Body of pancreas (tissue), 4 donors: Measurements from ENCODE around the gene WDR86. TPM values are rescaled to one million over a fixed set of nuclear protein-coding genes. Genes with fewer than 3 reads are reported as not detected.

Source experiments
- ATAC-seq: fragments of 150-250 bp; one replicate; pipeline ENCODE4 v1.9.1; 2016
- DNase-seq, 4 donors: peaks; one replicate each; pipeline ENCODE4 v3.0.0-alpha.2; 2019
- H3K27ac ChIP-seq, 4 donors: fragments of 200-600 bp; sonication (generic); 1 replicate in 3 of 4; 2 replicates in 1 of 4; pipeline versions ENCODE4 v1.5.1 to v1.6.1; 2016 to 2019; ENCODE audit warnings: mild to moderate bottlenecking in 1 of 4, mixed read lengths in 1 of 4, moderate library complexity in 1 of 4
- H3K27me3 ChIP-seq, 2 donors: fragments of 200-600 bp; sonication (generic); one replicate each; pipeline ENCODE4 v1.6.0; 2016; ENCODE audit warnings: mild to moderate bottlenecking in 1 of 2
- H3K36me3 ChIP-seq, 2 donors: fragments of 200-600 bp; sonication (generic); replicated peaks in 1 of 2; 2 replicates each; pipeline ENCODE4 v1.5.1; 2016; ENCODE audit warnings: low read depth in 2 of 2; ENCODE audit not compliant: insufficient read depth in 1 of 2
- H3K4me1 ChIP-seq: fragments of 200-600 bp; sonication (generic); one replicate; pipeline ENCODE4 v1.6.0; 2016
- H3K4me3 ChIP-seq, 2 donors: fragments of 200-600 bp; sonication (generic); 1 replicate in 1 of 2; 2 replicates in 1 of 2; pipeline ENCODE4 v1.5.1; 2016 to 2019
- H3K9me3 ChIP-seq, 3 donors: fragments of 200-600 bp; sonication (generic); 1 replicate in 2 of 3; 2 replicates in 1 of 3; pipeline ENCODE4 v1.5.1; 2016
- POLR2A ChIP-seq, 3 donors: fragments of 450-650 bp; IDR thresholded peaks; one replicate each; pipeline ENCODE4 v1.6.1; 2016; ENCODE audit warnings: antibody characterized with exemption in 3 of 3, mild to moderate bottlenecking in 2 of 3
- WGBS, 2 donors: methylation state at CpG; one replicate each; pipeline ENCODE4 v1.1.5; 2017; 5-methylcytosine and 5-hydroxymethylcytosine counted together
- intact Hi-C: fragments of 100-400 bp; cut with DNase I; formaldehyde crosslinking; loops from one replicate; pipeline ENCODE4 v1.15.1; 2023
- total RNA-seq, 2 donors: library from RNA; depleted of rRNA; stranded (reverse); fragments of >200 nt; gene quantifications; one replicate each; pipeline ENCODE4 v1.1.0, GENCODE V29; 2016
- TF ChIP-seq, protein P1 (sequence below), 7 experiments: fragments of 450-650 bp in 4 of 7; fragments of 200-600 bp in 3 of 7; sonication (generic) in 3 of 7; IDR thresholded peaks; one replicate each; pipeline ENCODE4 v1.5.1; 2016 to 2019; ENCODE audit warnings: antibody characterized with exemption in 7 of 7

Gene WDR86
- total RNA-seq, 2 donors from 2014 or later, result 3.9 to 11.2 TPM

DNA sequence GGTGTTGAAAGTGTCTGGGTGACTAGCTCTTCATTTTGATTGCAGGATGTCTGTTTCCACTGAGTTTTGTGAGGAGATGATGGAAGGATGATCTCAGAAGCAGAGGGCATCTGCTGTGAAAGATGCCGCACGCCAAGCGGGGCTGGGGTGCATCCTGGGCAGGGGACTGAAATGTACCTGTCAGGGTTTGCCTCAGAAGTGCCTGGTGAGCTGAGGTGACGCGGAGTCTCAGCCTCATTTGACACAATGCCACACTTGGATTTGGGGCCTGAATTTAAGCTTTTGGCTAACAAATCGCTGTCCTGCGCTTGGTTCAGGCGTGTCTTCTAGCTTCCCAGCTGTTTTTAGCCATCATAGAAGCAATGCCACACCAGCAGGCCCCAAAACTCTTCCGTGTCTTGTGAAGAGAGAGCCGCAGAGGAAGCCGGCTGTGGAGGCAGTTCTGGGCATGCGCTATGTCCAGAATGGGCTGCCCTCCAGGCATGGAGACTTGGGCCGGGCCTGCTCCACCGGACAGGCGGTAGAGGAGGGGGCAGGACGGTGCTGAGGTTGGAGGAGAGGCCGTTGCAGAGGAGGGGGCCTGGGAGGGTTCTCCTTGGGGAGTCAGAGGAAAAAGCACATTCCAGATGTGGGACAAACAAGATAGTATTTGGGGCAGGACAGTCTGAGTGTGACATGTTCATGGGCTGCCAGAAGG lies 31.2 kb downstream of the WDR86 start:
- peaks cover 13 to 26% of the 10 kb centered on the region in 2 donors for H3K36me3 ChIP-seq
- intact Hi-C loops, result loop anchor here (10.0 kb wide), 1 partner anchor 386 kb away; no protein-coding TSS in a partner anchor
- no peak overlapping the region for H3K27ac ChIP-seq
- H3K4me3 ChIP-seq, result no peak overlapping the region
- ATAC-seq, result no peak
- whole genome bisulfite sequencing, 2 donors, result 82 to 89% methylated on average over 10 to 17 of the region's 17 CpGs
- DNase-seq, result no peak
- no peaks in the 10 kb centered on the region for H3K9me3 ChIP-seq
- TF ChIP-seq POLR2A (IDR thresholded peaks at IDR 0.05), result no peak
- TF ChIP-seq, protein P1, sequence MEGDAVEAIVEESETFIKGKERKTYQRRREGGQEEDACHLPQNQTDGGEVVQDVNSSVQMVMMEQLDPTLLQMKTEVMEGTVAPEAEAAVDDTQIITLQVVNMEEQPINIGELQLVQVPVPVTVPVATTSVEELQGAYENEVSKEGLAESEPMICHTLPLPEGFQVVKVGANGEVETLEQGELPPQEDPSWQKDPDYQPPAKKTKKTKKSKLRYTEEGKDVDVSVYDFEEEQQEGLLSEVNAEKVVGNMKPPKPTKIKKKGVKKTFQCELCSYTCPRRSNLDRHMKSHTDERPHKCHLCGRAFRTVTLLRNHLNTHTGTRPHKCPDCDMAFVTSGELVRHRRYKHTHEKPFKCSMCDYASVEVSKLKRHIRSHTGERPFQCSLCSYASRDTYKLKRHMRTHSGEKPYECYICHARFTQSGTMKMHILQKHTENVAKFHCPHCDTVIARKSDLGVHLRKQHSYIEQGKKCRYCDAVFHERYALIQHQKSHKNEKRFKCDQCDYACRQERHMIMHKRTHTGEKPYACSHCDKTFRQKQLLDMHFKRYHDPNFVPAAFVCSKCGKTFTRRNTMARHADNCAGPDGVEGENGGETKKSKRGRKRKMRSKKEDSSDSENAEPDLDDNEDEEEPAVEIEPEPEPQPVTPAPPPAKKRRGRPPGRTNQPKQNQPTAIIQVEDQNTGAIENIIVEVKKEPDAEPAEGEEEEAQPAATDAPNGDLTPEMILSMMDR (IDR thresholded peaks at IDR 0.05), result no peak
- peaks cover 11% of the 10 kb centered on the region for H3K4me1 ChIP-seq
- H3K27me3 ChIP-seq, result no peaks in the 10 kb centered on the region

DNA sequence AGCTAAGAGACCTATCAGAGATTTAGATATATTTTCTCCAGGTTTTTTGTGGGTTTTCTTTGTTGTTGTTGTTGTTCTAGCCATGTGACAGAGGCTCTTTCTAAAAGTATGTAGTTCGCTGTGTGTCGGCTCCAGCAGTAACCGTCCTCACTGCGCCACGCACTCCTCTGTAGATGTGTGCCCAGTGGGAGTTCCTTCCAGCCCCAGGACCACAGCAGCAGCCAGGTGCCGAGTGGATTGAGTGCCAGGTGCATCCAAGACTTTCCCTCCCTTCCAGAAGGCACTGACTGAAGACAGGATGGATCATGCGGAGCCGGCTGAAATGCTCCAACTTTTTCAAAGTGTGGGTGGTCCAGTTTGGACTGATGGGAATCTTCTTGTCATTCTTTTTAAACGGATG lies 31.8 kb downstream of the WDR86 start:
- no peak for TF ChIP-seq POLR2A (IDR thresholded peaks at IDR 0.05)
- TF ChIP-seq, protein P1 (IDR thresholded peaks at IDR 0.05), result no peak
- no peak overlapping the region for H3K4me3 ChIP-seq
- no peak for ATAC-seq
- H3K9me3 ChIP-seq, result no peaks in the 10 kb centered on the region
- peaks cover 11% of the 10 kb centered on the region for H3K4me1 ChIP-seq
- H3K27ac ChIP-seq, result no peak overlapping the region
- intact Hi-C loops, result loop anchor here (10.0 kb wide), 1 partner anchor 387 kb away; no protein-coding TSS in a partner anchor
- H3K36me3 ChIP-seq, result peaks cover 13 to 26% of the 10 kb centered on the region in 2 donors
- WGBS, 2 donors, result 91 to 92% methylated on average over 8 to 9 of the region's 9 CpGs
- H3K27me3 ChIP-seq, result no peaks in the 10 kb centered on the region
- no peak for DNase-seq

DNA sequence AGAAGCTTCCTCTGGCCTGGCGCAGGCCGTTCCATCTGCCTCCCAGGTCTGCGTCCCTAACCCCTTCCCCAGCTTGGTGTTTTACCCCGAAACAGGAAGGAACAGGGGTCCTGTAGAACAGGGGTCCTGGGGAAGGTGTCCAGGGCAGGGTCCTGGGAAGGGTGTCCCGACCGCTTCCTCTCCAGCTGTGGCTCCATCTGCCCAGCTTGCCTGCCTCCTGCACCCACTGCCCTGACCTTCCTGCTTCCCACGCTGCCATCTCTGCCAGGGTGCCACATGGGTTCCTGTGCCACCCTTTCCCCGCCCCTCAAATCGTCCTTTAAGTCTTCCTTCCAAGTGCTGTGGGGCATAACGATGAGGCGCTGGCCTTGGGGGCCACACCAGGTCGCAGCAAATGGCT lies 32.4 kb downstream of the WDR86 start:
- H3K9me3 ChIP-seq, result no peaks in the 10 kb centered on the region
- ATAC-seq (no peak), DNase-seq (no peak)
- no peak overlapping the region for H3K4me3 ChIP-seq
- no peak for TF ChIP-seq POLR2A (IDR thresholded peaks at IDR 0.05)
- TF ChIP-seq, protein P1 (IDR thresholded peaks at IDR 0.05), result no peak
- H3K27me3 ChIP-seq, result no peaks in the 10 kb centered on the region
- peaks cover 11% of the 10 kb centered on the region for H3K4me1 ChIP-seq
- WGBS, 2 donors, result 85 to 96% methylated on average over 12 of the region's 12 CpGs
- no peak overlapping the region for H3K27ac ChIP-seq
- intact Hi-C loops, result loop anchor here (10.0 kb wide), 1 partner anchor 387 kb away; no protein-coding TSS in a partner anchor
- H3K36me3 ChIP-seq, result peaks cover 13 to 26% of the 10 kb centered on the region in 2 donors

DNA sequence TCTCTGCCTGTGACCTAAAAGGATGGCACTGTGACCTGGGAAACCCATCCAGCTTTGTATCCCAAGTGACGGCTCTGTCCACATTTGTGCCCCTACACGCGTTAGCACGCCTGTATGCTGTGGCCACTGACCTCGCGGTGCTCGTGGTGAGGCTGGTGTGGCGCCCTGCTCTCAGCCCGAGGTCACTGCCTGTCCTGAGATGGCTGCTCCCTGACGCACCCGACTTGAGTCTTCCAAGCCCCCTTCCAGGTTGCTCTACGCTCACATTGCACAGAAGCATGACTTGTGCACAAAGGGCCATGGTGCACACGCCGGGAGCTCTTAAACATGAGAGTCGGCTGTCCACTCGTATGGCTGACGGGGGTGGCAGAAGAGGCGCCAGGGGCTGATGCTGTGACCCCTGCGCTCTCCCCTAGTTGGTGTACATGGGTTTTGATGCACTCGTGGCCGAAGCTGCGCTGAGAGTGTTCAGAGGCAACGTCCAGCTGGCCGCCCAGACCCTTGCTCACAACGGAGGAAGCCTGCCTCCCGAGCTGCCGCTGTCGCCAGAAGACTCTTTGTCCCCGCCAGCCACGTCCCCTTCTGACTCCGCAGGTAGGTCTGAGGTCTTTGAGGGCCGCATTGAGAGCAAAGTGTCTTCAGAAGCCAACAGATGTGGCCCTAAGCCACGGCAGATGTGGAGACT lies 33.5 kb downstream of the WDR86 start:
- TF ChIP-seq POLR2A (IDR thresholded peaks at IDR 0.05), result no peak
- TF ChIP-seq, protein P1 (IDR thresholded peaks at IDR 0.05), result no peak
- peaks cover 13 to 26% of the 10 kb centered on the region in 2 donors for H3K36me3 ChIP-seq
- 91% methylated on average over 21 to 24 of the region's 33 CpGs for WGBS, 2 donors
- DNase-seq, result no peak
- no peak overlapping the region for H3K4me3 ChIP-seq
- no peak for ATAC-seq
- H3K27me3 ChIP-seq, result no peaks in the 10 kb centered on the region
- H3K27ac ChIP-seq, result no peak overlapping the region
- peaks cover 4% of the 10 kb centered on the region for H3K4me1 ChIP-seq
- intact Hi-C loops, result loop anchor here (10.0 kb wide), 1 partner anchor 388 kb away; no protein-coding TSS in a partner anchor
- no peaks in the 10 kb centered on the region for H3K9me3 ChIP-seq
